GM21723 (cell line): ENCODE data around the gene SPSB2.
"Not testable (repeated sequence)": the region's sequence is repeated elsewhere in the genome, so short reads cannot be mapped to it uniquely, and the experiment has no call there.

Source experiments
- ATAC-seq: cut with Tn5 transposase; IDR thresholded peaks from one replicate; pipeline ENCODE4 v1.9.1; 2021; ENCODE audit warnings: mild to moderate bottlenecking, moderate library complexity; ENCODE audit not compliant: unreplicated experiment

SPSB2 gene

DNA sequence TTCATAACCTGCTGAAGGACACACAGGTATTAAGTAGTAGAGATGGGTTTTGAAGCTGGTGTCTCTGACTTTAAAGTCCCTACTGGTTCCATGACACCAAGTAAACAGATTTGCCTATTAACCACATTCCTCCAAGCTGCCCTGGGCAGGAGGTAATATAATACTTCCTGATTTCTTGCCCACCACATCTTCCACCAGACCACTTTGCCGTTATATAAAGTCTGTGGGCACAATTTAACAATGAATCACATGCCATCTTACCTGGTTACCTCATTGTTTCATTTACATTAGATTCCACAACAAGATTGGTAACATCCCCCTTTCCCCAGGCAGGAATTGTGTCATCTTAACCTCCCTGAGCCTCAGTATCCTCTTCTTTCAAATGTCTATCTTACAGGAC, 30.6 kb upstream of the SPSB2 start:
- no peak for ATAC-seq

GRCh38 chr12:6902448-6902847, 29.3 kb upstream of the SPSB2 start:
- no peak for ATAC-seq

GRCh38 chr12:6899837-6900519, 26.9 kb upstream of the SPSB2 start:
- no peak for ATAC-seq

- ATAC-seq: no peak
Observed at GRCh38 chr12:6899427-6899826, 26.3 kb upstream of the SPSB2 start.

- ATAC-seq: no peak
Observed at GRCh38 chr12:6896846-6897435, 23.8 kb upstream of the SPSB2 start.

DNA sequence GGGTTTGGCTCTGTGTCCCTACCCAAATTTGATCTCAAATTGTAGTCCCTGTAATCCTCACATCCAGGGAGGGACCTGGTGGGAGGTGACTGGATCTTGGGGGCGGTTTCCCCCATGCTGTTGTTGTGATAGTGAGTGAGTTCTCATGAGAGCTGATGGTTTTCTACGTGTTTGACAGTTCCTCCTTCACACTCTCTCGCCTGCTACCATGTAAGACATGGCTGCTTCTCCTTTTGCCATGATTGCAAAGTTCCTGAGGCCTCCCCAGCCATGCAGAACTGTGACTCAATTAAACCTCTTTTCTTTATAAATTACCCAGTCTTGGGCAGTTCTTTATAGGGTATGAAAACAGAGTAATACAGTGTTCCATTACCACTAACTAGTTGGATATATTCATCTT, 21.2 kb upstream of the SPSB2 start:
- ATAC-seq: no peak

GRCh38 chr12:6892683-6893082, 19.6 kb upstream of the SPSB2 start:
- not testable (repeated sequence) for ATAC-seq

DNA sequence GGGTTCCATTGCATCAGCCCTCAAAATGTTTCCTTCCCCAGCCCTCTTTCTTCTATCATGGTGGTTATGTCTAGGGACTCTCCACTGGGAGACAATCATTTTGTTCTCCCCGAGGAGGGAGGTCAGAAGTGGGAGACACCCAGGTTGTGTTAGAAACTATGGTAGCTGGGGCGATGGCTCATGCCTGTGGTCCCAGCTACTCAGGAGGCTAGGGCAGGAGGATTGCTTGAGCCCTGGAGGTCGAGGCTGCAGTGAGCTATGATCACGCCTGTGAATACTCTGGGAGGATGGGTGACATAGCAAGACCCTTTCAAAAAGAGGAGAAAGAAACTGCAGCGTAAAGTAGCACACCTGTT, 18.5 kb upstream of the SPSB2 start:
- peak; percentile 14 for ATAC-seq

DNA sequence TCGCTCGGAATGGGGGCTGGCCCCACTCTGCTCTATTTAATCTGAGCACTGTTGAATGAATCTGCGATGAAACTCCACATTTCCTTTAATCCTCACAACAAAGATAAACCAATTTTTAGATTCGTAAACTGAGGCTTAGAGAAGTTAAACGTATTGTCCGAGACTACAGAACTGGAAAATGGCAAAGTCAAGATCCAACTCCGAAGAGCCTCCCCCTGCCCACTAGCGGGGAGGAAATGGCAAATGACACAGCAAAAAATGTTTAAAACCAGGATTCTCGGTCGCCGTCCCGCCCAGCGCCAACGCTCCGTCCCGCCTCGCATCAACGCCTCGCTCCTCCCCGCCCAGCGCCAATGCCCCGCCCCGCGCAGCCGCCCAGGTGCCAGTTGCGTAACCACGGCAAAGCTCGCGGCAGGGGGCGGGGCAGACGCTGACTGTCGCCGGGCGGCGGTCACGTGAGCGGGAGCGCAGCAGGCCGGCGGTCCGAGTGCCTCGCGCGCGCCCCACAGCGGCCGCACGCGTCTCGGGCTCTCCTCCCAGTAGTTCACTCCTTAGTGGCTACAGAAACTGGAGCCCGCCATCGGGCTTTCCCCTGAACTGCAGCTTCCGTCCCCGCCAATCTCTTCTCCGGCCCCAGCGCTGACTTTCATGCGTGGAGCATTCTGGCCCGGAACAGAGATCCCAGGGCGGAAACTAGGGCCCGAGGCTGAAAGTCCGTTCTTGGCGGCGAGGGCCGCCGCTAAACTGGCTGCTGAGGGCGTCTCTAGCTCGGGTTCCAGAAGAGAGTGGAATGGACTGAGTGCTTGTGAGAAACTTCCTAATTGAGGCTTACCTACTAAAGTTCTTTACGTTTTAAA, 17.9 kb upstream of the SPSB2 start:
- ATAC-seq: peak; percentile 93

GRCh38 chr12:6889775-6890573, 16.9 kb upstream of the SPSB2 start:
- not testable (repeated sequence) for ATAC-seq

- ATAC-seq: not testable (repeated sequence)
Observed at GRCh38 chr12:6888794-6889193, 15.7 kb upstream of the SPSB2 start.

DNA sequence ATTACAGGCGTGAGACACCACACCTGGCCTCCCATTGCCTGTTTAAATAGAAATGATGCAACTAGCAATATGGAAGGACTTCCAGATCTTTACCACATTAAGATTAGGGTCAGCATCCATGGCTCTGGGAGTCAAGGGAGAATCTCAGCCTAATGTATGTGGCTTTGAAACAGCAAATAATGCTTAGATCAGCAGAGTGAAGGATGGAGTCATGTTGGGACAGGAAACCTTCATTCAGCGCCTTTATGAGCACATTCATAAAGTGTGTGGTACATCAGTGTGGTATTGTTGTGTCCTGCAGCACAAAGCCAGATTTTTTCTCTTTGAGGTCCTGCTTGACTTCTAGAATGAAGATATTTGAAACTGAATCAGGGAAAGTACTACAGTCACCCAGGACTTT, 15.3 kb upstream of the SPSB2 start:
- no peak for ATAC-seq

DNA sequence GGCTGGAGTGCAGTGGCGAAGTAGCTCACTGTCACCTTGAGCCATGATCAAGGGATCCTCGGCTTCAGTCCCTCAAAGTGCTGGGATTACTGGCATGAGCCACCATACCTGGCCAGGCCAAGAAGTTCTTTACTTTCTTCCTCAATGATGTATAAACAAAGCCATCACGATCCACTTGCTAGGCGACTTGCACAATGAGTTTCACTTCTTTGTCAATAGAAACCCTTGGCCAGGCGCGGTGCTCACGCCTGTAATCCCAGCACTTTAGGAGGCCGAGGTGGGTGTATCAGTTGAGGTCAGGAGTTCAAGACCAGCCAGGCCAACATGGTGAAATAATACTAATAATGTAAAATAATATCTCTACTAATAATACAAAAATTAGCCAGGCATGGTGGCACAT, 14.4 kb upstream of the SPSB2 start:
- ATAC-seq: no peak

DNA sequence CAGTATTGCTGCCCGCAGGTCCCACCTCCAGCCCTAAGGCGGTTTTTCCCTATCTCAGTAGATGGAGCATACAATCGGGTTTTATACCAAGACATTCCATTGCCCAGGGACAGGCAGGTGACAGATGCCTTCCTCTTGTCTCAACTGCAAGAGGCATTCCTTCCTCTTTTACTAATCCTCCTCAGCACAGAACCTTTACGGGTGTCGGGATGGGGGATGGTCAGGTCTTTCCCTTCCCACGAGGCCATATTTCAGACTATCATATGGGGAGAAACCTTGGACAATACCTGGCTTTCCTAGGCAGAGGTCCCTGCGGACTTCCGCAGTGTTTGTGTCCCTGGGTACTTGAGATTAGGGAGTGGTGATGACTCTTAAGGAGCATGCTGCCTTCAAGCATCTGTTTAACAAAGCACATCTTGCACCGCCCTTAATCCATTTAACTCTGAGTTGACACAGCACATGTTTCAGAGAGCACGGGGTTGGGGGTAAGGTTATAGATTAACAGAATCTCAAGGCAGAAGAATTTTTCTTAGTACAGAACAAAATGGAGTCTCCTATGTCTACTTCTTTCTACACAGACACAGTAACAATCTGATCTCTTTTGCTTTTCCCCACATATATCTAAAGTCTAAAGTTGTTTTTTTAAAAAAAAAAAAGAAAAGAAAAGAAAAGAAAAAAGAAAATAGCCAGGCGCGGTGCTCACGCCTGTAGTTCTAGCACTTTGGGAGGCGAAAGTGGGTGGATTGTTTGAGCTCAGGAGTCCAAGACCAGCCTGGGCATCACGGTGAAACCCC, 13.3 kb upstream of the SPSB2 start:
- ATAC-seq: not testable (repeated sequence)

- ATAC-seq: no peak
Observed at GRCh38 chr12:6884539-6884938, 11.4 kb upstream of the SPSB2 start.

GRCh38 chr12:6883683-6884082, 10.6 kb upstream of the SPSB2 start:
- ATAC-seq: no peak

GRCh38 chr12:6883252-6883651, 10.1 kb upstream of the SPSB2 start:
- ATAC-seq: no peak

- not testable (repeated sequence) for ATAC-seq
Observed at GRCh38 chr12:6879824-6880223, 6.7 kb upstream of the SPSB2 start.

DNA sequence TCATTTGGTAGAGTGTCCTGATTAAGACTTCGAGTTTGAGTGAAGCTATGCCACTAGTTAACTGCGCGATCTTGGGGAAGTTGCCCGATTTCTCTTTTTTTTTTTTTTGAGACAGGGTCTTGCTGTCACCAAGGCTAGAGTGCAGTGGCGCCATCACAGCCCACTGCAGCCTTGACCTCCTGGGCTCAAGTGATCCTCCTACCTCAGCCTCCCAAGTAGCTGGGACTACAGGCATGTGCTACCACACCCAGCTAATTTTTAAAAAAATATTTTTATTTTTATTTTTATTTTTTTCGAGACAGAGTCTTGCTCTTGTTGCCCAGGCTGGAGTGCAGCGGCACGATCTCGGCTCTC, 889 bp upstream of the SPSB2 start:
- ATAC-seq: not testable (repeated sequence)
